Astrocyte of the spinal cord (primary cell): ENCODE data around the gene UNC5C.

Source experiments
- DNase-seq: peaks from one replicate; pipeline ENCODE4 v3.0.0; 2011; ENCODE audit warnings: low read depth, low spot score
- H3K4me3 ChIP-seq: 2 replicates; pipeline ENCODE4 v1.5.1; 2011; ENCODE audit warnings: low read depth, mild to moderate bottlenecking, low read length, moderate library complexity
- CTCF ChIP-seq: IDR thresholded peaks from 2 replicates; pipeline ENCODE4 v1.5.1; 2012; ENCODE audit warnings: low read depth, mild to moderate bottlenecking, low read length, inconsistent platforms
- in situ Hi-C: cut with HindIII; loops from 2 replicates; pipeline ENCODE4 v1.10.0; 2017; ENCODE audit warnings: low sequenced_read_pairs

UNC5C gene

DNA sequence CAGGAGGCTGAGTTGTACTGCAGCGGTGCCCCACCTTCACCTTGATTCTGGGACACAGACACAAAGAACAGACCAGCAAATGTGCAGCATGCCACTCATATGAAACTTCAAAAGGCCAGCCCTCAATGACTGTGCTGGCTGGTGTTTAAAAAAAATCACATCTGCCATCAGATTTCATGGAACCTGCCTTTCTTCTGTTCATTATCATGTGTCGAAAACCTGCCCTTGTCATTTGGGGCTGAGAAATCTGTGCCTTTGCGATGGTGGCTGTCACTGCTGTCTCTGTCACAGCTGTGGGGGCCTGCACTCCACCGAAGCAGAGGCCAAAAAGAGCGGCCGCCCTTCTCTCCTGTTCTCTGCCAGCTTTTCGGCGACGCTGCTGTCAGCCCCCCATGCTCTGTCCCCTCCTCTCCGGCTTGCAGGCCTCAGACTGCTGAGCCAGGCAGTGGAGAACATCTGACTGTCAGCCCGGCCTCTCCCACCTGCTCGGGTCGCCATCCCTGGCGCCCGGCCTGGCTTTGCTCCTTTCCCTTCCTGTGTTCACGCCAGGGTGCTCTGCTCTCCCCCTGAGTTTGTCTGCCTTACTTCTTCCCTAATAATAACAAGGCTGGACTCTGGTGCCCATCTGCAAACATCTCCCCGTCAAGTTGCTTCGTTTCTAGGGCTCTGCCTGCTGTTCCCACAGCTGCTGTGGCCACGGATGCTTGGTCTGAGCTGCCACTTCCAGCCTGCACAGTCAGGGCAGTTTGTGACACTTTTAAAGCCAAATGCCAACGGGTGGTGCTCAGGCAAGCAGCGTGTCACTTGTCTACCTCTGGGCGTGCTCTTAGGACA lies 355.2 kb downstream of the UNC5C start:
- DNase-seq: no peak
- TF ChIP-seq CTCF: no peak
- in situ Hi-C loops: no loop called here
- no peak overlapping the region for H3K4me3 ChIP-seq

- no peak overlapping the region for H3K4me3 ChIP-seq
- in situ Hi-C loops: no loop called here
Measured at GRCh38 chr4:95191537-95191936, 357.2 kb downstream of the UNC5C start.

DNA sequence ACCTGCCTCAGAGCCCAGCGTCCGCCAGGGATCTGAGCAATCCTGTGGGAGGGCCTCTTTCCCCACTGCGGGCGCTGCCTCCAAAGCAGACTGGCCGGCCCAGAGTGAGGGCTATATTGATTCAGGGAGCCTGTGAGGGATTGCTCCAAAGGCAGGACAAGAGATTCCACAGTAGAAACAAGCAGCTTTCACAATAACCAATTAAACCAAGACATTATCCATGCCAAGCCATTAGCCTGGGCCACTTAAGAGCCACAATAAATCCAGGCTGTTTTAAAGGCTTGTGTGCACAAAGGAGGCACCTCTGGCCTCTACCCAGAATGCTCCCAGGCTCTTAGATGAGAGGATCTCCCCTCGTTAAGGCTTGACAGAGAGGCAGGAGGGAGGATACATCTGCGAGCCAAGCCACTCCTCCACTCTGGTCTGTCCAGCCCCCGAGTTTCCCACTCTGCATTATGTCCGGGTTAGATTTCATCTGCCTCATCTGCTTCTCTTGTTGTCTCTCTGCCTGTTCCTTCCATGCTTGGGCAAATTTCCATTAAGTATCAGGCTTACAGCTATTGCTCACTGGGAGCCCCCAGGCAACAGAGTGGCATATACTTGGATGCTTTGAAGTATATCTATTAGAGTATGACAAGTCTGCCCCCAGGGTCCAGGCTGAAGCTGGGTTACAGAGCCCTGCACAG lies 357.9 kb downstream of the UNC5C start:
- in situ Hi-C loops: no loop called here
- H3K4me3 ChIP-seq: no peak overlapping the region
- no peak for TF ChIP-seq CTCF
- DNase-seq: no peak

More at GRCh38 chr4:95191537-95191936, 357.2 kb downstream of the UNC5C start:
- TF ChIP-seq CTCF: no peak
- no peak for DNase-seq

DNA sequence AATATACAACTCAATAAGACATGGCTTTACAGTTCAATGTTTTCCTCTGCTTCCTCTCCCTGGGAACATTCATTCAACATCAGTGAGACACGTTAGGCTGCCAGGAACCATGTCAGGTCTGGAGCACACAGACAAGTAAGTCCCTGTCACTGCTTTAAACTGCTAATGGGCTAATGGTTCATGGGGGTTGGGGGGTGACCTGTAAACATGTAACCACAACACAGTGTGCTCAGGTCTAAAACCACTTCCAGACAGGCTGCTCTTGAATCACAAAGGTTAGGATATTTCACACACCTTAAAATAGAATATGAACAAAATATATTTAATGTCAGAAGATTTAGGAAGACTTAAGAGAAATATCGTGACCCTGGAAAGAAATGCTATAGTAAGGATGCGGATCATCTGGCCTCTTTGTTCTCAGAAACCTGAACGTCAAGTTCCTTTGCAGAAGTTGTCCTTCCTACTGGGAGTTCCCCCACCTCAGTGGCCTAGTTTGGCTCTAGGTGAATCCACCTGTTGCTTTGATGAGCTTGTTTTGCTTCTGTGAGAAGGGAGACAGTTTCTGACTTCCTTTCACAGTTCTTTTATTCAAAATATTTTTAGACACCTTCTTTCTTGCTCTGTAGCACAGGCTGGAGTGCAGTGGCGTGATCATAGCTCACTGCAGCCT lies 359.9 kb downstream of the UNC5C start:
- H3K4me3 ChIP-seq: no peak overlapping the region
- no peak for DNase-seq
- in situ Hi-C loops: no loop called here
- no peak for TF ChIP-seq CTCF

DNA sequence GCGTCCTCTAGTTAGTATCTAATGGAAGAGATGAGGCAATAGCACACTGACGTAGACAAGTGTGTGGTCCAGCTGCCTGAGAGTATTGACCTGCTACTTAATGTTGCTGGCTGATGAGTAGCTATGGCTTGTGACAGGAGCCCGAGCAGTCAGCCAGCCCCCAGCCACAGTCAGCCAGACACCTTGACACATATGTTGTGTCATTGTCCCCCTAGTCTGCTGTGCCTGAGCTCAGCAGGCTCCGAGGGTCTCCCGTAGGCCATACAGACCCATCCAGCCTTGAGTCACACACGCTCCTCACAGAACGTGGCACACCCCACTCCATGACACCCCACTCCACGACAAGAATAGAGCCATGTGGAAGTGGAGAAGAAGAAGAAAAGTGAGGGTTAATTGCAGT lies 362.1 kb downstream of the UNC5C start:
- no peak for DNase-seq
- TF ChIP-seq CTCF: no peak
- in situ Hi-C loops: no loop called here
- no peak overlapping the region for H3K4me3 ChIP-seq

DNA sequence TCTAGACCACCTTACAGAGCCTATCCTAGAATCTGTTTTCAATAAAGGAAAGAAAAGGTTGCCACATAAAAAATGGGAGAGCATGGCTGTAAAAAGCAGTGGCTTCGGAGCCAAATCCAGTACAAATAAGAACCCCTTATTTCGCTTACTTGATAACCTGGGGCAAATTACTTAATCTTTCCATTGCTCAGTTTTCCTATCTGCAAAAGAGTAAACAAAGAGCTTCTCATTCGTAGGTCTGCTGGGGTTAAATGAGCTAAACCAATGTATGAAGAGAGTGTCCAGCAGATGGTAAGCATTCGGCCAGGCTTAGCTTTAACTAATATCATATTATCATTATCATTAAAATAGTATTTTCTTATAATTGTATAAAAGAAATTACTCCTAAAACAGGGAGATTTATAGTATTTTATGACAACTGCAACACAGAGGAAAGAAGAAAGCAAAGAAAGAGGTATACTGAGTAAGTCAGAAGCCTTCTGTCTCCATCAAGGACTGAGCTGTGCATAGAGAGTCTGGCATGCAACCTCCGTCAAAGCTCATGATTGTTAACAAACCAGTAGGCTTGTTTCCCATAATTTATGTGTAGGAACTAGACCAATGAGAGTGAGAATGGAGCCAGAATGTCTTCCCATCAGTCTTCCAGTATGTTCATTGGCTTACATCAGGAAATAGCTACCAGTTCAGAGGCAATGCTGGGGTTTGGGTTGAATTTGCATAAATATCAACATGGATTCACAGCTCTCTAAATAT lies 364.9 kb downstream of the UNC5C start:
- no peak for TF ChIP-seq CTCF
- H3K4me3 ChIP-seq: no peak overlapping the region
- DNase-seq: no peak
- in situ Hi-C loops: no loop called here
